ENCODE measurements around the gene DEGS1.
"Not testable (repeated sequence)": the region's sequence is repeated elsewhere in the genome, so short reads cannot be mapped to it uniquely, and the experiment has no call there.

DNA sequence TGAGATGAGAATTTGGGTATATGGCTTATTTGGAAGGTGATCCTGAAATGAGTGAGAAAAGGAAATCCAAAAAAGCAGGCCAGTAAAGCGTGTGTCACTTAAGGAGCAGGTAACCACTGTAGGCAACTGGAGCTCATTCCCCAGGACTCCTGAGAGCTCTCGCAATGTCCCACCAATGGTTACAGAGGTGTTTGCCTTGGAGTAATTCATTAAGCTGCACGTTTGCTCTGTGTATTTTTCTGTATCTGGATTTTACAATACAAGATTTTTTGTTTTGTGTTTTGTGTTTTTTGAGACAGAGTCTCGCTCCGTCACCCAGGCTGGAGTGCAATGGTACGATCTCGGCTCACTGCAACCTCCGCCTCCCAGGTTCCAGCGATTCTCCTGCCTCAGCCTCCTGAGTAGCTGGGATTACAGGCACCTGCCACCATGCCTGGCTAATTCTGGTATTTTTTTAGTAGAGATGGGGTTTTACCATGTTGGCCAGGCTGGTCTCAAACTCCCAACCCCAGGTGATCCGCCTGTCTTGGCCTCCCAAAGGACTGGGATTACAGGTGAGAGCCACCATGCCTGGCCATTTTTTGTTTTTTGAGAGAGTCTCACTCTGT is 23.0 kb downstream of the DEGS1 start:
- not testable (repeated sequence) for TF ChIP-seq POLR2AphosphoS5 (IDR thresholded peaks at IDR 0.05; ENCODE audit: low read depth, low read length)
- TF ChIP-seq, protein P1, sequence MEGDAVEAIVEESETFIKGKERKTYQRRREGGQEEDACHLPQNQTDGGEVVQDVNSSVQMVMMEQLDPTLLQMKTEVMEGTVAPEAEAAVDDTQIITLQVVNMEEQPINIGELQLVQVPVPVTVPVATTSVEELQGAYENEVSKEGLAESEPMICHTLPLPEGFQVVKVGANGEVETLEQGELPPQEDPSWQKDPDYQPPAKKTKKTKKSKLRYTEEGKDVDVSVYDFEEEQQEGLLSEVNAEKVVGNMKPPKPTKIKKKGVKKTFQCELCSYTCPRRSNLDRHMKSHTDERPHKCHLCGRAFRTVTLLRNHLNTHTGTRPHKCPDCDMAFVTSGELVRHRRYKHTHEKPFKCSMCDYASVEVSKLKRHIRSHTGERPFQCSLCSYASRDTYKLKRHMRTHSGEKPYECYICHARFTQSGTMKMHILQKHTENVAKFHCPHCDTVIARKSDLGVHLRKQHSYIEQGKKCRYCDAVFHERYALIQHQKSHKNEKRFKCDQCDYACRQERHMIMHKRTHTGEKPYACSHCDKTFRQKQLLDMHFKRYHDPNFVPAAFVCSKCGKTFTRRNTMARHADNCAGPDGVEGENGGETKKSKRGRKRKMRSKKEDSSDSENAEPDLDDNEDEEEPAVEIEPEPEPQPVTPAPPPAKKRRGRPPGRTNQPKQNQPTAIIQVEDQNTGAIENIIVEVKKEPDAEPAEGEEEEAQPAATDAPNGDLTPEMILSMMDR (IDR thresholded peaks at IDR 0.05): not testable (repeated sequence)
